ENCODE measurements around the gene FHDC1.

DNA sequence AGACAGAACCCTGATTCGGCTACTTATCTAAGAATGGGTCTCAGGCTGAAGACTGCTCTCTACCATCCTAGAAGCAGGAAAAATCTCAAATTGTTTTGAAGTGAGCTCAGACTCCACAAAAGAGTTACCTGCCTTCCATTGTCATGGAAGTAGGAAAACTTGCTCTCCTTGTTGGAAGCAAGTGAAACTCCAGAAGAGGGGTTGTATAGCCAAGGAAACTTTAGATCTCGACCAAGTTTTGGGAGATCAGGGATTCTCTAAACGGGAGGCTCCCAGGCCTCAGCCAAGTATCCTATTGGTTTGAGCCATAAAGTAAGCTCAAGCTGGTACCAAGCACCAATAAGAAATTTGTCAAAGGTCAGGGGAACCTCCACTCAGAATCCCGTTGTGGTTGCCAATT lies 9.2 kb upstream of the FHDC1 start:
- no peak for TF ChIP-seq EZH2 (IDR thresholded peaks at IDR 0.05; ENCODE audit: borderline replicate concordance, low read length)
- TF ChIP-seq CTCF (IDR thresholded peaks at IDR 0.05; ENCODE audit: low read length): no peak

Data from OCI-LY1 (cell line).